Keratinocyte (primary cell): Measurements from ENCODE around the gene AVL9.
"Not testable (repeated sequence)": the region's sequence is repeated elsewhere in the genome, so short reads cannot be mapped to it uniquely, and the experiment has no call there.

ENCODE experiments used
- CTCF ChIP-seq, 3 experiments: IDR thresholded peaks in 1 of 3; conservative IDR thresholded peaks in 1 of 3; optimal IDR thresholded peaks in 1 of 3; 2 replicates in 2 of 3; 3 replicates in 1 of 3; pipeline versions ENCODE3 to v1.5.1; 2011; ENCODE audit warnings: low read length in 3 of 3, mild to moderate bottlenecking in 3 of 3, moderate library complexity in 2 of 3, control low read depth in 1 of 3, inconsistent platforms in 1 of 3; ENCODE audit not compliant: insufficient read depth in 2 of 3; ENCODE audit errors: extremely low read depth in 1 of 3
- EZH2 ChIP-seq: IDR thresholded peaks from one replicate; pipeline ENCODE4 v1.6.1; 2012; ENCODE audit warnings: inconsistent platforms, mild to moderate bottlenecking, low read length, moderate library complexity

GRCh38 chr7:32631590-32632497 is 136.6 kb downstream of the AVL9 start:
- not testable (repeated sequence) for TF ChIP-seq CTCF (optimal IDR thresholded peaks at IDR 0.05 in 1 of 3, IDR thresholded peaks at IDR 0.05 in 1 of 3, conservative IDR thresholded peaks at IDR 0.05 in 1 of 3; ENCODE audit: extremely low read depth in 1 of 3, insufficient read depth in 2 of 3, low read length in 3 of 3); EZH2
